Muscle of leg (tissue), 11 donors: ENCODE measurements around the gene ART5. TPM values are rescaled to one million over a fixed set of nuclear protein-coding genes. Genes with fewer than 3 reads are reported as not detected.
A peak's percentile ranks its signal among the peaks of the same experiment; 100 is the strongest.
"Not testable (repeated sequence)": the region's sequence is repeated elsewhere in the genome, so short reads cannot be mapped to it uniquely, and the experiment has no call there.

Source experiments
- DNase-seq: peaks from one replicate; pipeline ENCODE4 v3.0.0; 2013
- H3K27ac ChIP-seq: one replicate; pipeline ENCODE4 v1.5.1; 2013; ENCODE audit warnings: mild to moderate bottlenecking, low read length, control low read depth
- H3K27me3 ChIP-seq: one replicate; pipeline ENCODE4 v1.6.1; 2013; ENCODE audit warnings: low read length; ENCODE audit not compliant: control insufficient read depth, insufficient read depth
- H3K36me3 ChIP-seq: one replicate; pipeline ENCODE4 v1.6.1; 2013; ENCODE audit warnings: low read length; ENCODE audit not compliant: control insufficient read depth, insufficient read depth
- H3K4me1 ChIP-seq: one replicate; pipeline ENCODE4 v1.6.1; 2013; ENCODE audit warnings: low read length; ENCODE audit not compliant: control insufficient read depth, insufficient read depth
- H3K4me3 ChIP-seq: one replicate; pipeline ENCODE4 v1.5.1; 2013; ENCODE audit warnings: low read length, control low read depth
- H3K9me3 ChIP-seq: replicated peaks from 2 replicates; pipeline ENCODE4 v1.6.1; 2013; ENCODE audit warnings: low read depth, low read length; ENCODE audit not compliant: control insufficient read depth
- WGBS: methylation state at CpG from one replicate; pipeline ENCODE4 v1.1.5; 2013; ENCODE audit warnings: missing lambda C conversion rate; ENCODE audit not compliant: insufficient coverage; 5-methylcytosine and 5-hydroxymethylcytosine counted together
- polyA plus RNA-seq, 8 donors: library from polyadenylated mRNA; unstranded; fragments of 120-200 nt; gene quantifications; one replicate each; pipeline versions ENCODE4 v1.2.1 to v1.2.3, GENCODE V29; 2013; ENCODE audit warnings: inconsistent platforms in 1 of 8, low replicate concordance in 1 of 8; ENCODE audit not compliant: insufficient read length in 8 of 8, insufficient read depth in 1 of 8
- total RNA-seq: library from RNA; stranded (reverse); fragments of 120-200 nt; gene quantifications from one replicate; pipeline ENCODE4 v1.2.4, GENCODE V29; 2013

Gene ART5
- total and polyA plus RNA-seq, 9 donors: 1.2 to 5.4 (median 2.8) TPM

DNA sequence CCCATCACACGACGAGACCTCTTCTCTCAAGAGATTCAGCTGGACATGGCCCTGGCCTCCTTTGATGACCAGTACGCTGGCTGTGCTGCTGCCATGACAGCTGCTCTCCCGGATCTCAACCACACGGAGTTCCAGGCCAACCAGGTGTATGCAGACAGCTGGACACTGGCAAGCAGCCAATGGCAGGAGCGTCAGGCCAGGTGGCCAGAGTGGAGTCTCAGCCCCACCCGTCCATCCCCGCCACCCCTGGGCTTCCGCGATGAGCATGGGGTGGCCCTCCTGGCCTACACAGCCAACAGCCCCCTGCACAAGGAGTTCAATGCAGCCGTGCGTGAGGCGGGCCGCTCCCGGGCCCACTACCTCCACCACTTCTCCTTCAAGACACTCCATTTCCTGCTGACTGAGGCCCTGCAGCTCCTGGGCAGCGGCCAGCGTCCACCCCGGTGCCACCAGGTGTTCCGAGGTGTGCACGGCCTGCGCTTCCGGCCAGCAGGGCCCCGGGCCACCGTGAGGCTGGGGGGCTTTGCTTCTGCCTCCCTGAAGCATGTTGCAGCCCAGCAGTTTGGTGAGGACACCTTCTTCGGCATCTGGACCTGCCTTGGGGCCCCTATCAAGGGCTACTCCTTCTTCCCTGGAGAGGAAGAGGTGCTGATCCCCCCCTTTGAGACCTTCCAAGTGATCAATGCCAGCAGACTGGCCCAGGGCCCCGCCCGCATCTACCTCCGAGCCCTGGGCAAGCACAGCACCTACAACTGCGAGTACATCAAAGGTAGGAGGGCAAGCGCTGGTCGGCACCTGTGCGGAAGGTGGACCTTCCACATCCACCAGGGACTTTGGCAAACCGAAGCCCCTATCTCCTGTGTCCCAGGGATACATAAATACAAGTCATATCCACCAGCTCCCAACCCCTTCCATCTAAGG is 18.1 kb upstream of the ART5 start:
- Histone ChIP-seq H3K36me3 (peaks cover 7% of the 10 kb centered on the region), H3K4me3 (no peak overlapping the region), H3K27ac (no peak overlapping the region), H3K27me3 (peaks cover 4% of the 10 kb centered on the region), H3K4me1 (no peaks in the 10 kb centered on the region), H3K9me3 (no peaks in the 10 kb centered on the region)
- WGBS: 87% methylated on average over 30 of the region's 33 CpGs
- DNase-seq: no peak

DNA sequence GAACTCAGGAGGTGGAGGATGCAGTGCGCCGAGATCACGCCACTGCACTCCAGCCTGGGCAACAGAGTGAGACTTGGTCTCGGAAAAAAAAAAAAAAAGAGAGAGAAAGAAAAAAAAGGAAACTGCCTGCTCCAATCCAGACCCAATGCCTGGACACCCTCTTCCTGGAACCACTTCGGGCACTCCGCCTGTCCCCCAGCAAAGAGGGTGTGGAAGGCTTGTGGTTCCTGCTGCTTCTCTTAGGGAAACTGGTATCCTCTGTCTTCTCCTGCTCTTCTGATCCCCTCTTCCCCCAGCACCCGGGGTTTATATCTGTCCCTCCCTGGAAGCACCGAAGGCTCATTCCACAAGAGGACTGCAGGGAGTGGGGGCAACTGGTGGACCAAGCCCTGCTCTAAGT is 16.5 kb upstream of the ART5 start:
- no peak for DNase-seq
- H3K9me3 ChIP-seq: no peaks in the 10 kb centered on the region
- 93% methylated on average over 3 of the region's 8 CpGs for WGBS
- H3K4me1 ChIP-seq: no peaks in the 10 kb centered on the region
- no peak overlapping the region for H3K27ac ChIP-seq
- no peaks in the 10 kb centered on the region for H3K36me3 ChIP-seq
- H3K4me3 ChIP-seq: no peak overlapping the region
- peaks cover 5% of the 10 kb centered on the region for H3K27me3 ChIP-seq

DNA sequence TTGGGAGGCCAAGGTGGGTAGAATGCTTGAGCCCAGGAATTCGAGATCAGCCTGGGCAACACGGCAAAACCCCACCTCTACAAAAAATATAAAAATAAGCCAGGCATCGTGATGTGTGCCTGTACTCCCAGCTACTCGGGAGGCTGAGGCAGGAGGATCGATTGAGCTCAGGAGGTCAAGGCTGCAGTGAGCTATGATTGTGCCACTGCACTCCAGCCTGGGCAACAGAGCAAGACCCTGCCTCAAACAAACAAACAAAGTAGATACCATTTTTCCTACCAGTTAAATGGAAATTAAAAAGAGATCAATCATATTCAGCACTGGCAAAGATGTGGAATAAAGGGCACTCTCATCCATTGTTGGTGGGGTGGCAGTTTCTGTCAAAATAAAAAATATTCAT is 15.5 kb upstream of the ART5 start:
- WGBS: 90% methylated on average over 3 of the region's 5 CpGs
- H3K4me1 ChIP-seq, H3K36me3 ChIP-seq, DNase-seq, H3K9me3 ChIP-seq, H3K27ac ChIP-seq, H3K4me3 ChIP-seq, H3K27me3 ChIP-seq: not testable (repeated sequence)

DNA sequence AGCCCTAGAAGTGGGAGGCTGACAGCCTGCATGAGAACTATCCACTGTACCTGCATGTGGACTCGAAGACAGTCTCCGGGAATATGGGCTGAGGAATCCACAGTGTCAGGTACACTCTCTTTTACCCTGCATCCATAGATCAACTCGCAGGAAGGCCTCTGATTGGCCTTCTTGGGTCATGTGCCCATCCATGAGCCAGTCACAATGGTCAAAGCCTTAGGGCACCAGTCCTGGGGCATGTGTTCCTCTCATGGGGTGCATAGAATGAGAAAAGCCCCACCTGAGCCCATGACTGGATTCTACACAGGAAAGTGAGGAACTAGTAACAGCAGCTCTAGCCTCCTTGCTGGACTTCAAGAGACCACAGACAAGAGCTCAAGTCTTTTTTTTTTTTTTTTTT is 13.8 kb upstream of the ART5 start:
- no peak for DNase-seq
- no peaks in the 10 kb centered on the region for H3K4me1 ChIP-seq
- no peaks in the 10 kb centered on the region for H3K9me3 ChIP-seq
- no CpG with 5 or more reads among the region's 3 CpGs for WGBS
- peaks cover 5% of the 10 kb centered on the region for H3K27me3 ChIP-seq
- no peak overlapping the region for H3K4me3 ChIP-seq
- no peaks in the 10 kb centered on the region for H3K36me3 ChIP-seq
- no peak overlapping the region for H3K27ac ChIP-seq

DNA sequence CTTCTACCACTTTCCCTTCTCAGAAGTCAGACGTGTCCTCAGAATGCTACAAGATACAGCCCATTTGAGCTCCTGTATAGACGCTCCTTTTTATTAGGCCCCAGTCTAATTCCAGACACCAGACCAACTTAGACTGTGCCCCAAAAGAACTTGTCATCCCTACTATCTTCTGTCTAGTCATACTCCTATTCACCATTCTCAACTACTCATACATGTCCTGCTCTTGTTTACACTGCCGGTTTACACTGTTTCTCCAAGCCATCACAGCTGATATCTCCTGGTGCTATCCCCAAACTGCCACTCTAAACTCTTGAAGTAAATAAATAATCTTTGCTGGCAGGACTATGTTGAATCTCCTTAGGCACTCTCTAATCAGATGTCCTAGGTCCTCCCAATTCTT is 10.7 kb upstream of the ART5 start:
- not testable (repeated sequence) for H3K9me3 ChIP-seq, H3K4me1 ChIP-seq, DNase-seq, H3K4me3 ChIP-seq, H3K36me3 ChIP-seq, H3K27ac ChIP-seq
- no CpG with 5 or more reads among the region's 3 CpGs for WGBS
- peaks cover 17% of the 10 kb centered on the region for H3K27me3 ChIP-seq

DNA sequence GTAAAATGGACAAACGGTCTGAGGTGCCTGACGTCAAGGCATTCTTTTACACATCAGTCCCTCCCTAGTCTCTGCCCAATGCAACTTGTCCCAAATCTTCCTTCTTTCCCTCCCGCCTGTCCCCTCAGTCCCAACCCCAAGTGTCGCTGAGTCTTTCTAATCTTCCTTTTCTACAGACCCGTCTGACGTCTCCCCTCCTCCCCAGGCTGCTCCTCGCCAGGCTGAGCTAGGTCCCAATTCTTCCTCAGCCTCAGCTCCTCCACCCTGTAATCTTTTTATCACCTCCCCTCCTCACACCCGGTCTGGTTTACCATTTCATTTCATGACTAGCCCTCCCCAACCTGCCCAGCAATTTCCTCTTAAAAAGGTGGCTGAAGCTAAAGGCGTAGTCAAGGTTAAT is 7.6 kb upstream of the ART5 start:
- not testable (repeated sequence) for H3K4me3 ChIP-seq, H3K9me3 ChIP-seq, H3K36me3 ChIP-seq, H3K27ac ChIP-seq, DNase-seq
- WGBS: 26% methylated on average over 8 of the region's 9 CpGs
- Histone ChIP-seq H3K27me3 (peaks cover 20% of the 10 kb centered on the region), H3K4me1 (peaks cover 12% of the 10 kb centered on the region)

DNA sequence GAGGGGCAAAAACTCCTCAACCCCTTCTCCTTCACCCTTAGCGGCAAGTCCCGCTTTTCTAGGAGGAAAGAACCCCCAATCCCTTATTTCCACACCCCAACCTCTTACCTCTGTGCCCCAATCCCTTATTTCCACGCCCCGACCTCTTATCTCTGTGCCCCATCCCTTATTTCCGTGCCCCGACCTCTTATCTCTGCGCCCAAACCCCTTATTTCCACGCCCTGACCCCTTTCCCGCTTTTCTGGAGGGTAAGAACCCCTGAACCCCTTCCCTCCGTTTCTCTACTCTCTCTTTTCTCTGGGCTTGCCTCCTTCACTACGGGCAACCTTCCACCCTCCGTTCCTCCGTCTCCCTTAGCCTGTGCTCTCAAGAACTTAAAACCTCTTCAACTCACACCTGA is 7.1 kb upstream of the ART5 start:
- not testable (repeated sequence) for DNase-seq, H3K4me3 ChIP-seq, H3K36me3 ChIP-seq, H3K9me3 ChIP-seq, H3K27ac ChIP-seq
- Histone ChIP-seq H3K27me3 (peaks cover 20% of the 10 kb centered on the region), H3K4me1 (peaks cover 15% of the 10 kb centered on the region)
- 80% methylated on average over 13 of the region's 13 CpGs for WGBS

DNA sequence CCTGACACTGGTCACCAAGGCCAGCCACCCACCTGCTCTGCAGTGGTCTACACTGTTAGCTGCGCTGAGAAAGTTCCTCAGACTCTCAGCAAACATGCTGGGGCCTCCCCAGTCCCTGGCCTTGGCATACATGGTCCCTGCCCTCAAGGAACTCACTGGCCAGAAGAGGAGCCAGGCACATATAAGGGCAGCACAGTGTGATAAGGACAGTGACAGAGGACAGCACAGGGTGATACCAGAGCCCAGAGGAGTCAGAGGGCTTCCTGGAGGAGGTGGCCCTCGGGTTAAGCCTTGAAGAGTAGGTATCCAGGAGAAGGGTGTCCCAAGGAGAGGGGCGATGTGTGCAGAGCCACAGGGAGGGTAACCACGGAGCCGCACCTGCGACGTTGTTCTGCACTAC is 3.8 kb upstream of the ART5 start:
- H3K27ac ChIP-seq: no peak overlapping the region
- H3K4me3 ChIP-seq: no peak overlapping the region
- no peaks in the 10 kb centered on the region for H3K9me3 ChIP-seq
- H3K27me3 ChIP-seq: peaks cover 26% of the 10 kb centered on the region
- H3K36me3 ChIP-seq: no peaks in the 10 kb centered on the region
- no peak for DNase-seq
- H3K4me1 ChIP-seq: peaks cover 31% of the 10 kb centered on the region
- 82% methylated on average over 6 of the region's 7 CpGs for WGBS

DNA sequence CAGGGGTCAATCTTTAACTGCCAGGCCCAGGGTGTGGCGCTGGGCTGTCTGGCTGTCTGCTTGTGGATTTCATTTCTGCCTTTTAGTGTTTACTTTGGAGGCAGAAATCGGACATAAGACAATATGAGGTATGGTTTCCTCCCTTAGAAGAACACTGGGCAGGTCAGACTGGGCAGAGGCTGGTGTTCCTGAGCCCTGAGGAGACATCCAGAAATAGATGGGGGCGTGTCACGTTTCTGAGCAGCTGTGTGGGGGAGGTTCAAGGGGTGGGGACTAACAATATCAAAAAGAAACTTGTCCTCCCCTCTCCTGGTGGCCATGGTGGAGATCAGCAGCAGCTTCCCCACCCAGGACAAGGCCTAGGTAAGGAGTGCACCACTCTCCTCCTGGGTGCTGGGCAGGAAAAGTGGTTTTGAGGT is 3.0 kb upstream of the ART5 start, which contains the start of gene ART1:
TSS of gene ART1 (plus strand) at position 312 of the 419 bp plus-strand sequence. CDS start 14,086 bp downstream, outside the sequence.
- no peaks in the 10 kb centered on the region for H3K36me3 ChIP-seq

DNA sequence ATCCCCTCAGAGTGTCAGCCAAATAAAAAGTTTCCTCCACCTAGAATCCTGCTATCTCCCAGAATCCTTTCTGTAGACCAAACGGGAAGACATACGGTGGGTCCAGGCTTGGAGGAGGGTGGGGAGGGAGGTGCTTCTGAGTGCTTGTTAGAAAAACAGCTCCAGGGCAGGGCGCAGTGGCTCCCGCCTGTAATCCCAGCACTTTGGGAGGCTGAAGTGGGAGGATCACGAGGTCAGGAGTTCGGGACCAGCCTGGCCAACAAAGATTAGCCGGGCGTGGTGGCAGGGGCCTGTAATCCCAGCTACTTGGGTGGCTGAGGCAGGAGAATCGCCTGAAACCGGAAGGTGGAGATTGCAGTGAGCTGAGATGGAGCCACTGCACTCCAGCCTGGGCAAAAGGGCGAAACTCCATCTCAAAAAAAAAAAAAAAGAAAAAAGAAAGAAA is 1.3 kb upstream of the ART5 start:
- not testable (repeated sequence) for H3K9me3 ChIP-seq, H3K36me3 ChIP-seq, DNase-seq
- Histone ChIP-seq H3K27ac (peak overlapping the region; percentile 69), H3K4me1 (peaks cover 31% of the 10 kb centered on the region), H3K4me3 (peak overlapping the region; percentile 59), H3K27me3 (peaks cover 20% of the 10 kb centered on the region)
- 22% methylated on average over 8 of the region's 11 CpGs for WGBS

More for the DNA sequence above, 3.0 kb upstream of the ART5 start, which contains the start of gene ART1:
- peaks cover 26% of the 10 kb centered on the region for H3K27me3 ChIP-seq
- H3K9me3 ChIP-seq: no peaks in the 10 kb centered on the region
- H3K27ac ChIP-seq: peak within 1 kb of the TSS; percentile 79
- peaks cover 31% of the 10 kb centered on the region for H3K4me1 ChIP-seq
- H3K4me3 ChIP-seq: no peak within 1 kb of the TSS
- WGBS: 100% methylated on average over 1 of the region's 4 CpGs
- peak; percentile 56 for DNase-seq
